ENCODE data around the gene PTPRN2.

- TF ChIP-seq, protein P1, sequence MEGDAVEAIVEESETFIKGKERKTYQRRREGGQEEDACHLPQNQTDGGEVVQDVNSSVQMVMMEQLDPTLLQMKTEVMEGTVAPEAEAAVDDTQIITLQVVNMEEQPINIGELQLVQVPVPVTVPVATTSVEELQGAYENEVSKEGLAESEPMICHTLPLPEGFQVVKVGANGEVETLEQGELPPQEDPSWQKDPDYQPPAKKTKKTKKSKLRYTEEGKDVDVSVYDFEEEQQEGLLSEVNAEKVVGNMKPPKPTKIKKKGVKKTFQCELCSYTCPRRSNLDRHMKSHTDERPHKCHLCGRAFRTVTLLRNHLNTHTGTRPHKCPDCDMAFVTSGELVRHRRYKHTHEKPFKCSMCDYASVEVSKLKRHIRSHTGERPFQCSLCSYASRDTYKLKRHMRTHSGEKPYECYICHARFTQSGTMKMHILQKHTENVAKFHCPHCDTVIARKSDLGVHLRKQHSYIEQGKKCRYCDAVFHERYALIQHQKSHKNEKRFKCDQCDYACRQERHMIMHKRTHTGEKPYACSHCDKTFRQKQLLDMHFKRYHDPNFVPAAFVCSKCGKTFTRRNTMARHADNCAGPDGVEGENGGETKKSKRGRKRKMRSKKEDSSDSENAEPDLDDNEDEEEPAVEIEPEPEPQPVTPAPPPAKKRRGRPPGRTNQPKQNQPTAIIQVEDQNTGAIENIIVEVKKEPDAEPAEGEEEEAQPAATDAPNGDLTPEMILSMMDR (conservative IDR thresholded peaks at IDR 0.05 in 1 of 2, IDR thresholded peaks at IDR 0.05 in 1 of 2; ENCODE audit: low read depth in 1 of 2, low read length in 2 of 2): no peak
- no peak for TF ChIP-seq EZH2 (IDR thresholded peaks at IDR 0.05; ENCODE audit: low read length, missing control alignments)
Observed at GRCh38 chr7:157493776-157494175, 1093.8 kb downstream of the PTPRN2 start.

Data from fibroblast of lung (primary cell).